ENCODE results near the gene BDH1. TPM values are rescaled to one million over a fixed set of nuclear protein-coding genes. Genes with fewer than 3 reads are reported as not detected.

Gene BDH1
- polyA plus RNA-seq, 1 donor from 2014 or later: 12.9 TPM

DNA sequence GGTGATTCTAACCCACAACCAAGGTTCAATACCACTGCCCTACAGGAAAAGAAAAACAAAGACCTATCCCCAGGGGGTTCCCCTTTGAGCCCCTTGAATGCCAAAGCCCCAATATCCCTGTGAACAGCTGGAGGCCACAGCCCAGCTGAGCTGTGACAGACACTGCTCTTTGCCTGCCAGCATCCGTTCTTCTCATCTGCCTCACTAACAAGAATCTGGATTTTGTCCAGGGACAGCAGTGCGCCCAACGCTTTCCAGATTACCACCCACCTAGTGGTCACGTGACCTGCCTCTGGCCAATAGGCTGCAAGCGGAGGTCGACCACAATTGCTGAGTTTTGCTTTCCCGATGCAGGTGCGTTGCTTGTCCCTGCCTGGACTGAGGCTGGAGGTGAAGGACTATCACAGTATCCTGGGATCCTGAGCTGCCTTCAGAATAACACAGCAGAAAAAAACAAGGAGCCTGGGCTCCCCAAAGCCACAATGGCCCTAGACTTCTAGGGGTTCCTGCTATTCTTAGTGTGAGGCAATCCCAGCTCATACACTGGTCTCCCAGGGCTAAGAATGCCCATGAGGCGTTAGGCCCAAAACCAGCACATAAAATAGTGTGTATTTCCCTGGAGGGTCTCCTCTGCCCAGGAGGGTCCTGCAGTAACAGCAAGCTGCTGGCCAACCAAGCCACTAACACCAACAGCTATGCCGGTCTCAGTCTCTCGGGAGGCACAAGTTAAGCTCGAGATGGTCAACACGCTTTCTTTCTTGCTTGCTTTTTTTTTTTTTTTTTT lies 13.8 kb downstream of the BDH1 start:
- Histone ChIP-seq H3K27ac (ENCODE audit: low read length) (no peak overlapping the region), H3K79me2 (replicated peaks; ENCODE audit: insufficient read depth, low read length) (no peaks in the 10 kb centered on the region), H3K4me2 (ENCODE audit: low read length) (no peak overlapping the region), H3K9me3 (ENCODE audit: low read length) (no peaks in the 10 kb centered on the region), H3K36me3 (ENCODE audit: insufficient read depth, low read length) (no peaks in the 10 kb centered on the region), H3K4me3 (ENCODE audit: low read length) (no peak overlapping the region), H3K27me3 (ENCODE audit: insufficient read depth, low read depth, low read length) (no peaks in the 10 kb centered on the region), H3K9me2 (ENCODE audit: insufficient read depth, low read length) (no peaks in the 10 kb centered on the region), H2AFZ (ENCODE audit: low read depth, low read length) (no peak overlapping the region), H4K20me1 (ENCODE audit: insufficient read depth) (no peaks in the 10 kb centered on the region), H3K9ac (ENCODE audit: low read length) (no peak overlapping the region), H3F3A (ENCODE audit: insufficient read depth, low read length, poor library complexity, severe bottlenecking) (no peaks in the 10 kb centered on the region)
- TF ChIP-seq, protein P1, sequence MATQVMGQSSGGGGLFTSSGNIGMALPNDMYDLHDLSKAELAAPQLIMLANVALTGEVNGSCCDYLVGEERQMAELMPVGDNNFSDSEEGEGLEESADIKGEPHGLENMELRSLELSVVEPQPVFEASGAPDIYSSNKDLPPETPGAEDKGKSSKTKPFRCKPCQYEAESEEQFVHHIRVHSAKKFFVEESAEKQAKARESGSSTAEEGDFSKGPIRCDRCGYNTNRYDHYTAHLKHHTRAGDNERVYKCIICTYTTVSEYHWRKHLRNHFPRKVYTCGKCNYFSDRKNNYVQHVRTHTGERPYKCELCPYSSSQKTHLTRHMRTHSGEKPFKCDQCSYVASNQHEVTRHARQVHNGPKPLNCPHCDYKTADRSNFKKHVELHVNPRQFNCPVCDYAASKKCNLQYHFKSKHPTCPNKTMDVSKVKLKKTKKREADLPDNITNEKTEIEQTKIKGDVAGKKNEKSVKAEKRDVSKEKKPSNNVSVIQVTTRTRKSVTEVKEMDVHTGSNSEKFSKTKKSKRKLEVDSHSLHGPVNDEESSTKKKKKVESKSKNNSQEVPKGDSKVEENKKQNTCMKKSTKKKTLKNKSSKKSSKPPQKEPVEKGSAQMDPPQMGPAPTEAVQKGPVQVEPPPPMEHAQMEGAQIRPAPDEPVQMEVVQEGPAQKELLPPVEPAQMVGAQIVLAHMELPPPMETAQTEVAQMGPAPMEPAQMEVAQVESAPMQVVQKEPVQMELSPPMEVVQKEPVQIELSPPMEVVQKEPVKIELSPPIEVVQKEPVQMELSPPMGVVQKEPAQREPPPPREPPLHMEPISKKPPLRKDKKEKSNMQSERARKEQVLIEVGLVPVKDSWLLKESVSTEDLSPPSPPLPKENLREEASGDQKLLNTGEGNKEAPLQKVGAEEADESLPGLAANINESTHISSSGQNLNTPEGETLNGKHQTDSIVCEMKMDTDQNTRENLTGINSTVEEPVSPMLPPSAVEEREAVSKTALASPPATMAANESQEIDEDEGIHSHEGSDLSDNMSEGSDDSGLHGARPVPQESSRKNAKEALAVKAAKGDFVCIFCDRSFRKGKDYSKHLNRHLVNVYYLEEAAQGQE (IDR thresholded peaks at IDR 0.05; ENCODE audit: borderline replicate concordance): no peak
- TF ChIP-seq TAF1 (IDR thresholded peaks at IDR 0.05; ENCODE audit: low read depth) (no peak), POLR2AphosphoS5 (IDR thresholded peaks at IDR 0.05) (no peak), EZH2 (IDR thresholded peaks at IDR 0.05; ENCODE audit: borderline replicate concordance, insufficient read depth, low read length, poor library complexity, severe bottlenecking) (no peak), SMC3 (conservative IDR thresholded peaks at IDR 0.05; ENCODE audit: poor library complexity) (no peak), RAD21 (conservative IDR thresholded peaks at IDR 0.05) (no peak), EP300 (conservative IDR thresholded peaks at IDR 0.05; ENCODE audit: poor library complexity, severe bottlenecking) (no peak), MXI1 (conservative IDR thresholded peaks at IDR 0.05; ENCODE audit: poor library complexity, severe bottlenecking) (no peak)
- TF ChIP-seq, protein P2, sequence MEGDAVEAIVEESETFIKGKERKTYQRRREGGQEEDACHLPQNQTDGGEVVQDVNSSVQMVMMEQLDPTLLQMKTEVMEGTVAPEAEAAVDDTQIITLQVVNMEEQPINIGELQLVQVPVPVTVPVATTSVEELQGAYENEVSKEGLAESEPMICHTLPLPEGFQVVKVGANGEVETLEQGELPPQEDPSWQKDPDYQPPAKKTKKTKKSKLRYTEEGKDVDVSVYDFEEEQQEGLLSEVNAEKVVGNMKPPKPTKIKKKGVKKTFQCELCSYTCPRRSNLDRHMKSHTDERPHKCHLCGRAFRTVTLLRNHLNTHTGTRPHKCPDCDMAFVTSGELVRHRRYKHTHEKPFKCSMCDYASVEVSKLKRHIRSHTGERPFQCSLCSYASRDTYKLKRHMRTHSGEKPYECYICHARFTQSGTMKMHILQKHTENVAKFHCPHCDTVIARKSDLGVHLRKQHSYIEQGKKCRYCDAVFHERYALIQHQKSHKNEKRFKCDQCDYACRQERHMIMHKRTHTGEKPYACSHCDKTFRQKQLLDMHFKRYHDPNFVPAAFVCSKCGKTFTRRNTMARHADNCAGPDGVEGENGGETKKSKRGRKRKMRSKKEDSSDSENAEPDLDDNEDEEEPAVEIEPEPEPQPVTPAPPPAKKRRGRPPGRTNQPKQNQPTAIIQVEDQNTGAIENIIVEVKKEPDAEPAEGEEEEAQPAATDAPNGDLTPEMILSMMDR (IDR thresholded peaks at IDR 0.05; ENCODE audit: poor library complexity, severe bottlenecking): no peak

DNA sequence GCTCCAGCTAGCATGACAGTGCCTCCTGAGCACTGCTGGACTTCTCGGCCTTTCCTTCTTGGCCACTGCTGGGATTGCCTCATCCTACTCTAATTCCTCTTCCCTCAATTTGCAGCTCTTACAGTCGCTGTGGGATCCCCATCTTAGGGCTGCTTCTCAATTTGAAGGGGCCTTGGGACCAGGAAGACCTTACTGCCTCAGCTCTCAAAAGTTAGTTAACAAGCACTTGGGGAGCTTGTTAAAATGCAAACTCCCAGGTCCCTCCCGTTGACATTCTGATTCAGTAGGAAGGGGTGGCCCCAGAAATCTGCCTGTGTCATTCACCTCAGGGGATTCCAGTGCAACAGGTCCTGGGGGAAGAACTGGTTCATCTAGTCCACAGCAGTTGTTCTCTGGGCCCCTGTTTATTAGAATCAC lies 14.8 kb downstream of the BDH1 start:
- H3K27ac ChIP-seq (ENCODE audit: low read length): no peak overlapping the region
- no peaks in the 10 kb centered on the region for H3K9me3 ChIP-seq (ENCODE audit: low read length)
- no peak overlapping the region for H3K4me3 ChIP-seq (ENCODE audit: low read length)
- no peak overlapping the region for H3K4me2 ChIP-seq (ENCODE audit: low read length)
- no peak overlapping the region for H3K9ac ChIP-seq (ENCODE audit: low read length)
- no peaks in the 10 kb centered on the region for H3K79me2 ChIP-seq (replicated peaks; ENCODE audit: insufficient read depth, low read length)
- H3K9me2 ChIP-seq (ENCODE audit: insufficient read depth, low read length): no peaks in the 10 kb centered on the region
- no peaks in the 10 kb centered on the region for H3K27me3 ChIP-seq (ENCODE audit: insufficient read depth, low read depth, low read length)
- no peaks in the 10 kb centered on the region for H4K20me1 ChIP-seq (ENCODE audit: insufficient read depth)
- no peaks in the 10 kb centered on the region for H3K36me3 ChIP-seq (ENCODE audit: insufficient read depth, low read length)
- H3F3A ChIP-seq (ENCODE audit: insufficient read depth, low read length, poor library complexity, severe bottlenecking): no peaks in the 10 kb centered on the region
- TF ChIP-seq EZH2 (IDR thresholded peaks at IDR 0.05; ENCODE audit: borderline replicate concordance, insufficient read depth, low read length, poor library complexity, severe bottlenecking) (no peak), EP300 (conservative IDR thresholded peaks at IDR 0.05; ENCODE audit: poor library complexity, severe bottlenecking) (no peak), MXI1 (conservative IDR thresholded peaks at IDR 0.05; ENCODE audit: poor library complexity, severe bottlenecking) (no peak), RAD21 (conservative IDR thresholded peaks at IDR 0.05) (no peak), SMC3 (conservative IDR thresholded peaks at IDR 0.05; ENCODE audit: poor library complexity) (no peak), POLR2AphosphoS5 (IDR thresholded peaks at IDR 0.05) (no peak), TAF1 (IDR thresholded peaks at IDR 0.05; ENCODE audit: low read depth) (no peak)
- TF ChIP-seq, protein P1 (IDR thresholded peaks at IDR 0.05; ENCODE audit: borderline replicate concordance): no peak
- TF ChIP-seq, protein P2 (IDR thresholded peaks at IDR 0.05; ENCODE audit: poor library complexity, severe bottlenecking): no peak
- H2AFZ ChIP-seq (ENCODE audit: low read depth, low read length): no peak overlapping the region
